Mesenchymal stem cell (in vitro differentiated cells and primary cell): ENCODE data around the gene PRR35.

Experiments used
- DNase-seq: peaks from one replicate; pipeline ENCODE4 v3.0.0-alpha.2; 2013
- H2AFZ ChIP-seq: one replicate; pipeline ENCODE4 v1.6.1; 2013; ENCODE audit warnings: low read depth, mild to moderate bottlenecking, control low read depth, inconsistent platforms, low read length, moderate library complexity
- H2AK5ac ChIP-seq: 2 replicates; pipeline ENCODE4 v1.6.1; 2013; ENCODE audit warnings: low read length, moderate library complexity, mild to moderate bottlenecking, inconsistent platforms; ENCODE audit not compliant: severe bottlenecking
- H2BK120ac ChIP-seq: one replicate; pipeline ENCODE4 v1.6.1; 2013; ENCODE audit warnings: low read depth, mild to moderate bottlenecking, inconsistent platforms, low read length, moderate library complexity
- H2BK12ac ChIP-seq, 2 experiments: one replicate each; pipeline ENCODE4 v1.6.1; 2013; ENCODE audit warnings: inconsistent platforms in 2 of 2, low read length in 2 of 2, mild to moderate bottlenecking in 2 of 2, moderate library complexity in 2 of 2, control low read depth in 1 of 2
- H2BK15ac ChIP-seq: one replicate; pipeline ENCODE4 v1.6.1; 2013; ENCODE audit warnings: mild to moderate bottlenecking, low read depth, inconsistent platforms; ENCODE audit not compliant: poor library complexity, severe bottlenecking
- H2BK5ac ChIP-seq: 2 replicates; pipeline ENCODE4 v1.6.1; 2013; ENCODE audit warnings: low read depth, mild to moderate bottlenecking, low read length, control low read depth, inconsistent platforms; ENCODE audit not compliant: poor library complexity, severe bottlenecking
- H3K14ac ChIP-seq, 2 experiments: one replicate each; pipeline ENCODE4 v1.6.1; 2013; ENCODE audit warnings: inconsistent platforms in 2 of 2, low read length in 2 of 2, control low read depth in 1 of 2, mild to moderate bottlenecking in 1 of 2, moderate library complexity in 1 of 2
- H3K18ac ChIP-seq, 2 experiments: one replicate each; pipeline ENCODE4 v1.6.1; 2013; ENCODE audit warnings: inconsistent platforms in 2 of 2, low read length in 2 of 2, control low read depth in 1 of 2, low read depth in 1 of 2, mild to moderate bottlenecking in 1 of 2
- H3K23ac ChIP-seq, 2 experiments: one replicate each; pipeline ENCODE4 v1.6.1; 2013; ENCODE audit warnings: inconsistent platforms in 2 of 2, low read length in 2 of 2, mild to moderate bottlenecking in 2 of 2, moderate library complexity in 2 of 2, control low read depth in 1 of 2
- H3K27ac ChIP-seq: 2 replicates; pipeline ENCODE4 v1.5.1; 2013; ENCODE audit warnings: mild to moderate bottlenecking, moderate library complexity, low read length, control low read depth, inconsistent platforms; ENCODE audit not compliant: poor library complexity, severe bottlenecking
- H3K27me3 ChIP-seq, 2 experiments: 2 replicates each; pipeline versions ENCODE4 v1.6.1 to v1.7.0; 2013; ENCODE audit warnings: low read length in 2 of 2, mild to moderate bottlenecking in 2 of 2, moderate library complexity in 2 of 2, control low read depth in 1 of 2, inconsistent platforms in 1 of 2; ENCODE audit not compliant: control insufficient read depth in 1 of 2, insufficient read depth in 1 of 2
- H3K36me3 ChIP-seq, 2 experiments: 2 replicates each; pipeline versions ENCODE4 v1.6.1 to v1.7.0; 2013; ENCODE audit warnings: low read length in 2 of 2, control low read depth in 1 of 2, inconsistent platforms in 1 of 2, low read depth in 1 of 2, mild to moderate bottlenecking in 1 of 2; ENCODE audit not compliant: insufficient read depth in 2 of 2, control insufficient read depth in 1 of 2
- H3K4ac ChIP-seq, 2 experiments: one replicate each; pipeline ENCODE4 v1.6.1; 2013; ENCODE audit warnings: inconsistent platforms in 2 of 2, low read length in 2 of 2, mild to moderate bottlenecking in 2 of 2, moderate library complexity in 2 of 2, control low read depth in 1 of 2, low read depth in 1 of 2
- H3K4me1 ChIP-seq: 2 replicates; pipeline ENCODE4 v1.6.1; 2013; ENCODE audit warnings: low read depth, low read length, control low read depth; ENCODE audit not compliant: control insufficient read depth, insufficient read depth
- H3K4me2 ChIP-seq: 2 replicates; pipeline ENCODE4 v1.6.1; 2013; ENCODE audit warnings: low read length, mild to moderate bottlenecking, inconsistent platforms; ENCODE audit not compliant: poor library complexity, severe bottlenecking
- H3K4me3 ChIP-seq, 2 experiments: 2 replicates each; pipeline versions ENCODE4 v1.5.1 to v1.7.0; 2013; ENCODE audit warnings: low read length in 2 of 2, mild to moderate bottlenecking in 2 of 2, control low read depth in 1 of 2, low read depth in 1 of 2; ENCODE audit not compliant: insufficient read depth in 1 of 2
- H3K79me1 ChIP-seq: replicated peaks from 2 replicates; pipeline ENCODE4 v1.6.1; 2013; ENCODE audit warnings: mild to moderate bottlenecking, control low read depth, low read length, inconsistent platforms; ENCODE audit not compliant: poor library complexity, severe bottlenecking
- H3K9ac ChIP-seq: 2 replicates; pipeline ENCODE4 v1.7.0; 2013; ENCODE audit warnings: mild to moderate bottlenecking, low read length, moderate library complexity
- H3K9me3 ChIP-seq: 2 replicates; pipeline ENCODE4 v1.7.0; 2013; ENCODE audit warnings: mild to moderate bottlenecking, low read length; ENCODE audit not compliant: control insufficient read depth
- H4K8ac ChIP-seq: one replicate; pipeline ENCODE4 v1.6.1; 2013; ENCODE audit warnings: inconsistent platforms, mild to moderate bottlenecking, low read length, moderate library complexity
- H4K91ac ChIP-seq: one replicate; pipeline ENCODE4 v1.6.1; 2013; ENCODE audit warnings: mild to moderate bottlenecking, low read length, inconsistent platforms
- WGBS: methylation state at CpG from one replicate; pipeline ENCODE4 v1.1.7; 2013; ENCODE audit warnings: mixed read lengths; 5-methylcytosine and 5-hydroxymethylcytosine counted together

PRR35 gene

DNA sequence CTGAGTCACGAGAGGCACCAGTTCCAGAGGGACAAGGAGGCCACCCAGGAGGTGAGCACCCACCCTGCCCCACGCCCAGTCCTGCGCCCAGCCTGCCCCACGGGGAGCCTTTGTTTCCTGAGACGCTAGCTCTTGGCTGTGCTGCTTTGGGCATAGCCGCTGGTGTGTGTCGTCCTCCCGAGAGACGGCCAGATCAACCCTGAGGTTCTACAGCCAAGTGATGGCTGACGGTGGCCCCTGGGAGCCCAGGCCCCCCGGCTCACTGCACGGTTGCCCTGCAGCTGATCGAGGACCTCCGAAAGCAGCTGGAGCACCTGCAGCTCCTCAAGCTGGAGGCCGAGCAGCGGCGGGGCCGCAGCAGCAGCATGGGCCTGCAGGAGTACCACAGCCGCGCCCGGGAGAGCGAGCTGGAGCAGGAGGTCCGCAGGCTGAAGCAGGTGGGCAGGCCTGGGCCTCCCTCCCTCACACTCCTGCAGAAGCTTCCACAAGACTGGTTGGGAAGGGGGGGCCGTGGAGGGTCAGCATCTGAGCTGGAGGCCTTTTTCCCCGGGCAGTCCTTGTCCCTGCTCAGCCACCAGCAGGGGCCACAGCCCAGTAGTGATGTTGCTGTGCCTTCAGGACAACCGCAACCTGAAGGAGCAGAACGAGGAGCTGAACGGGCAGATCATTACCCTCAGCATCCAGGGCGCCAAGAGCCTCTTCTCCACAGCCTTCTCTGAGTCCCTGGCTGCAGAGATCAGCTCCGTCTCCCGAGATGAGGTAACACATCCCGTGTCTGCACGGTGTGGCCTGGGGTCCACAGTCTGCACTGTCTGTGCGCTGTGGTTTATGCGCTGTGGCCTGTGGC is 40.1 kb upstream of the PRR35 start:
- Histone ChIP-seq H2BK5ac (no peak overlapping the region), H2AK5ac (no peak overlapping the region), H3K4ac (no peak overlapping the region), H4K91ac (no peak overlapping the region), H3K27ac (no peak overlapping the region), H3K9me3 (no peaks in the 10 kb centered on the region), H3K18ac (no peak overlapping the region), H3K79me1 (peaks cover 13% of the 10 kb centered on the region), H3K36me3 (peaks cover 45 to 73% of the 10 kb centered on the region in 2 experiments), H3K9ac (no peak overlapping the region), H3K27me3 (no peaks in the 10 kb centered on the region), H2BK15ac (no peak overlapping the region), H3K4me2 (no peak overlapping the region), H3K23ac (no peak overlapping the region), H3K4me1 (peaks cover 11% of the 10 kb centered on the region), H4K8ac (no peak overlapping the region), H2BK120ac (no peak overlapping the region), H3K14ac (no peak overlapping the region), H2AFZ (no peak overlapping the region), H2BK12ac (no peak overlapping the region), H3K4me3 (no peak overlapping the region)
- WGBS: 97% methylated on average over 35 of the region's 35 CpGs
- no peak for DNase-seq

DNA sequence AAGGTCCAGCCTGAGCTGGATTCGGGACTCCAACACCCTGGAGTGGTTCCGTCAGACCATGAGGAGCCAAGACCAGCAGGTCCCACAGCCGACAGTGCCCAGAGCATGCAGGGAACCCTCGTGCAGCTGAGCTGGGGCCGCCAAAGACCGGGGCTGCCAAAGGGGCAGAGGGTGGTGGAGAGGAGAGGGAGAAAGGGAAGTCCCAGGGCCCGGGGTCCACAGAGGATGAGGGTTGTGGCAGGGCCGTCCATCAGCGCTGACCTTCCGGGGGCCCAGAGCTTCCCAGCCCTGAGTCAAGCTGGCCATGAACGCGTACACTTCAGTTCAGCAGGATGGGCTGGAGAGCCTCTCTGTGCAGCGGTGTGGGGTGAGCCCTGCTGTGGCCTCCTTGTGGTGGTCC is 39.3 kb upstream of the PRR35 start:
- no peak overlapping the region for H2AK5ac ChIP-seq
- no peak overlapping the region for H2BK5ac ChIP-seq
- no peak overlapping the region for H3K4me2 ChIP-seq
- no peak overlapping the region for H3K18ac ChIP-seq
- H3K23ac ChIP-seq: no peak overlapping the region
- DNase-seq: no peak
- no peak overlapping the region for H2BK15ac ChIP-seq
- no peak overlapping the region for H4K8ac ChIP-seq
- H3K4me1 ChIP-seq: peaks cover 19% of the 10 kb centered on the region
- no peaks in the 10 kb centered on the region for H3K27me3 ChIP-seq
- H3K79me1 ChIP-seq: peaks cover 13% of the 10 kb centered on the region
- no peak overlapping the region for H2AFZ ChIP-seq
- H3K14ac ChIP-seq: no peak overlapping the region
- no peak overlapping the region for H4K91ac ChIP-seq
- H3K9me3 ChIP-seq: no peaks in the 10 kb centered on the region
- no peak overlapping the region for H3K27ac ChIP-seq
- H2BK120ac ChIP-seq: no peak overlapping the region
- 96% methylated on average over 13 of the region's 13 CpGs for WGBS
- H3K9ac ChIP-seq: no peak overlapping the region
- H3K4ac ChIP-seq: no peak overlapping the region
- no peak overlapping the region for H2BK12ac ChIP-seq
- no peak overlapping the region for H3K4me3 ChIP-seq
- peaks cover 41 to 67% of the 10 kb centered on the region in 2 experiments for H3K36me3 ChIP-seq

DNA sequence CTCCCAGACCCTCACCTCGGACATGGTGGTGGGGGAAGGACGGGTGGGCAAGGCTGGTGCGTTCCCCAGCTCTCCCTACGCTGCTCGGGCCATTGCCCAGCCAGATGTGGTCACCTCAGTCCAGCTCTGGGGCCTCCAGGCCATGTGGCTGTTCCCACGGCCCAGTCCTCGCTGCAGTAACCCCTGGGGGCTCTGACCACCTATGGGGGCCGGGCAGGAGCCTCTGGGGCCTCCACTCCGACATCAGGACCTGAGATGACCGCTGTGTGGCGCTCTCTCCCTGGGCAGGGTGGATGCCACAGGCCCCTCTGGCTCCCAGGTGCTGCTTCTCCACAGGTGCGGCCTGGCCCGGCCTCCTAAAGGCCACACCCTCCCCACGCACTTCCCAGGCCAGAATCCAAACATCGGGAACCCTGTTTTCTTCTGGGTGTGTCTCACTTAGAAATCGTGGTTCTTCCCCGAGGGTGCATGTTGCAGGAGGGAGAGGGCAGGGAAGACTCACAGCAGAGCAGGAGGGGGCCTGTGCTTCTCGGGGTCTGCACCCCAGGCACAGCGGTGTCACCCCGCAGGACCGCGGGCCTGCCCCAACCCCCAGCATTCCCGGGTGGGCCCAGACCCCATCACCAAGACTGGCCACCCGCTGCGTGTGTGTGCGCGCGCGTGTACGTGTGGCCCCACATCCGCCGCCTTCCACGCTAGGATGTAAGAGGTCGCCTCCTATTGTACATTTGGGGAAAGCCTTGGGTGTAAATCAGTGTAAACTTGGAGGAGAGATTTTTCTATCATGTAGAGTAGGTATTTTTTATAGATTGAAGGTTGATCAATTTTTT is 38.6 kb upstream of the PRR35 start:
- Histone ChIP-seq H3K23ac (no peak overlapping the region), H3K18ac (no peak overlapping the region), H3K4ac (no peak overlapping the region), H2BK12ac (no peak overlapping the region), H3K27me3 (no peaks in the 10 kb centered on the region), H4K8ac (peak overlapping the region; percentile 2), H2AK5ac (no peak overlapping the region), H3K79me1 (peaks cover 13% of the 10 kb centered on the region), H3K4me2 (no peak overlapping the region), H3K36me3 (peaks cover 36 to 63% of the 10 kb centered on the region in 2 experiments), H4K91ac (no peak overlapping the region), H3K4me3 (no peak overlapping the region), H2AFZ (no peak overlapping the region), H3K27ac (no peak overlapping the region), H3K14ac (no peak overlapping the region), H3K9ac (no peak overlapping the region), H2BK15ac (peak overlapping the region; percentile 8), H2BK120ac (no peak overlapping the region), H3K9me3 (no peaks in the 10 kb centered on the region), H2BK5ac (no peak overlapping the region), H3K4me1 (peaks cover 26% of the 10 kb centered on the region)
- DNase-seq: no peak
- WGBS: 89% methylated on average over 33 of the region's 34 CpGs
